M059J (cell line): Measurements from ENCODE around the gene LTB4R. TPM values are rescaled to one million over a fixed set of nuclear protein-coding genes. Genes with fewer than 3 reads are reported as not detected.

Source experiments
- DNase-seq: peaks from one replicate; pipeline ENCODE4 v3.0.0-alpha.2; 2012; ENCODE audit warnings: low read depth
- total RNA-seq: library from RNA; depleted of rRNA; stranded (reverse); fragments of >200 nt; shearing (Covaris generic); gene quantifications from 2 replicates; pipeline ENCODE4 v1.2.3, GENCODE V29; 2014; rRNA removed

LTB4R gene
- total RNA-seq, result 0.98 and 1.9 TPM in 2 replicates

DNA sequence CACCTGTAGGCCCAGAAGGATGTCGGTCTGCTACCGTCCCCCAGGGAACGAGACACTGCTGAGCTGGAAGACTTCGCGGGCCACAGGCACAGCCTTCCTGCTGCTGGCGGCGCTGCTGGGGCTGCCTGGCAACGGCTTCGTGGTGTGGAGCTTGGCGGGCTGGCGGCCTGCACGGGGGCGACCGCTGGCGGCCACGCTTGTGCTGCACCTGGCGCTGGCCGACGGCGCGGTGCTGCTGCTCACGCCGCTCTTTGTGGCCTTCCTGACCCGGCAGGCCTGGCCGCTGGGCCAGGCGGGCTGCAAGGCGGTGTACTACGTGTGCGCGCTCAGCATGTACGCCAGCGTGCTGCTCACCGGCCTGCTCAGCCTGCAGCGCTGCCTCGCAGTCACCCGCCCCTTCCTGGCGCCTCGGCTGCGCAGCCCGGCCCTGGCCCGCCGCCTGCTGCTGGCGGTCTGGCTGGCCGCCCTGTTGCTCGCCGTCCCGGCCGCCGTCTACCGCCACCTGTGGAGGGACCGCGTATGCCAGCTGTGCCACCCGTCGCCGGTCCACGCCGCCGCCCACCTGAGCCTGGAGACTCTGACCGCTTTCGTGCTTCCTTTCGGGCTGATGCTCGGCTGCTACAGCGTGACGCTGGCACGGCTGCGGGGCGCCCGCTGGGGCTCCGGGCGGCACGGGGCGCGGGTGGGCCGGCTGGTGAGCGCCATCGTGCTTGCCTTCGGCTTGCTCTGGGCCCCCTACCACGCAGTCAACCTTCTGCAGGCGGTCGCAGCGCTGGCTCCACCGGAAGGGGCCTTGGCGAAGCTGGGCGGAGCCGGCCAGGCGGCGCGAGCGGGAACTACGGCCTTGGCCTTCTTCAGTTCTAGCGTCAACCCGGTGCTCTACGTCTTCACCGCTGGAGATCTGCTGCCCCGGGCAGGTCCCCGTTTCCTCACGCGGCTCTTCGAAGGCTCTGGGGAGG, at the start of gene LTB4R:
LTB4R (plus strand) TSS at position 857 of the 959 bp plus-strand sequence. CDS start 4,150 bp downstream, outside the sequence.
- no peak for DNase-seq

GRCh38 chr14:24261969-24262327, 49.4 kb upstream of the LTB4R start:
- DNase-seq, result no peak

- no peak for DNase-seq
Measured at GRCh38 chr14:24262821-24263733, 48.2 kb upstream of the LTB4R start, which contains the start of gene TGM1. Gene TGM1 (minus strand): TSS chr14:24263177. CDS start chr14:24262352, 825 bp downstream.

GRCh38 chr14:24263848-24264247, 47.5 kb upstream of the LTB4R start:
- DNase-seq, result no peak

- DNase-seq, result no peak
Measured at GRCh38 chr14:24264298-24264697, 47.0 kb upstream of the LTB4R start.

- no peak for DNase-seq
Measured at GRCh38 chr14:24266344-24267244, 44.7 kb upstream of the LTB4R start.

DNA sequence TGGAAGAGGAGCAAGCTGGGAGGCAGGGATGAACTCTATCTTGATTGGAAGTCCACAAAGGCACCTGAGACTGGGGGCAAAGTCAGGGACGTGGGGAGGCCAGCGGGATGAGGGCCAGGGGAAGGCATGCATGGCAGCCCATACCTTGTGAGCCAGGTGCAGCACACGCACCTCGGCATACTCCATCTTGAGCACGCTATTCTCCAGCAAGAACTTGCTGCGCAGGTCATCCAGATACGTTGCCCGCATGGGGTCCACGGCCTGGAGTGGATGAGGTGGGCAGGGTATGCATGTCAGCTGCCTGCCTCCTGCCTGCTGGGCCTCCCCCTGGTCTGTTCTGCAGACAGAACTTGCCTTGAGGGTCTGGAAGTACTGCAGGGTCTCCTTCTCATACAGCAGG, 43.8 kb upstream of the LTB4R start:
- no peak for DNase-seq

DNA sequence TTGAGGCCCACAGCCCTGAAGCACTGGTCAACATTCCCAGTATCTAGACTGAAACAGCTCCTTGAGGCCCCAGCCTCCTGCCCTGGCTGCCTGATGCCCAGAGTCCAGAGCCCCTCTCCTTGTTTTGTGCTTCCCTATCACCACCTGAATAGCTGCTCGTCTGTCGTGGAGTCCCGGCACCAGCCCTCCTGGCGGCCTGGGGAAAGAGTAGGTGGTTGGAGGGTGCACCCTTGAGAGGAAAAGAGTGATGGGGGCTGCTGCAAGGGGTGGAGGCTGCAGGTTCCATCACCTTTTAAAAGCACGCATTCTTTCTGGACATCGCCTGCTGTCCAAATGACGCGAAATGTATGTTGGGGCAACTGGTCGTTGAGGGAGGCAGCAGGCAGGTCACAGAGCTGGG, 43.1 kb upstream of the LTB4R start:
- DNase-seq, result no peak

GRCh38 chr14:24269368-24269767, 41.9 kb upstream of the LTB4R start:
- no peak for DNase-seq

GRCh38 chr14:24269910-24270536, 41.3 kb upstream of the LTB4R start:
- no peak for DNase-seq

- DNase-seq, result no peak
Measured at GRCh38 chr14:24270537-24271133, 40.7 kb upstream of the LTB4R start.

GRCh38 chr14:24271134-24271833, 40.0 kb upstream of the LTB4R start, which contains the start of gene RABGGTA:
Gene RABGGTA (minus strand): TSS chr14:24271597. CDS start chr14:24271115, 482 bp downstream.
- DNase-seq, result peak; percentile 78

GRCh38 chr14:24271834-24272263, 39.5 kb upstream of the LTB4R start:
- DNase-seq, result no peak

DNA sequence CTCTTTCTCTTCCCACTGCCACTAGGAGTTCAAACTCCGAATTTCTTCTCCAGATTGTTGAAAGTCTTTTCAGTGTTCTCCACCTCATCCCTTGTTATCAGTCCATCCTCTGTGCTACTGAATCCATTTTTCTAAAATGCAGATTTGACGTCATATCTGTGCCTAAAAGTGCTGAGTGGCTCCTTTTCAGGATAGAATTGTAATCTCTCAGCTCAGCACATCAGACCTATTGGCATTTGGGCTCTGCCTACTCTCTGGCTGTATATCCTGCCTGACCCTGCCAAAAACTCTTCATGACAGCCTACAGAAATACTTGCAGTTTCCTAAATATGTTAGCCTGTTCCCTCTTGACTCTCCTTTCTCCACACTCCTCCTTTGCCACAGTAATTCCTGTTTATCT, 38.8 kb upstream of the LTB4R start:
- no peak for DNase-seq

GRCh38 chr14:24273422-24273998, 37.8 kb upstream of the LTB4R start:
- DNase-seq, result no peak

DNA sequence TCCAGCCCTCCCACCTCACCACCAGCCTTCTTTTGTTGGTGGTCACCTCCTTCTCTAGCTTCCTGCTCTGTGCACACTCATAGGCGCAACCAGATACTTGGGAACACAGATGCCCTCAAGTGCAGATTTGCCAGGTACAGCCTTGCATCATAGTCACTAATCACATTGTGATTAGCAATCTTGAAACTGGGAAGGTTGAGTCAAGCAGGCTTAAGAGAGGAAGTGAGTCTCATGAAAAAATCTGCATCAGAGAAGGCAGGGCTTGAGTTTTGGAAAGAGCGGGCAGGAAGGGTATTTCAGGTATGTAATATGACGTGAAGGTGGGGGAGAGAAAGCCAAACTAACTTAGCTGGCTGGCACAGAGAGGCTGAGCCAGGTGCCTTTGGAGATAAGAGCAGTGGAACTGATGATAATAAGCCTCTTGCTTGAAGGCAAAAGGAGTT, 37.2 kb upstream of the LTB4R start:
- DNase-seq, result peak; percentile 26

DNA sequence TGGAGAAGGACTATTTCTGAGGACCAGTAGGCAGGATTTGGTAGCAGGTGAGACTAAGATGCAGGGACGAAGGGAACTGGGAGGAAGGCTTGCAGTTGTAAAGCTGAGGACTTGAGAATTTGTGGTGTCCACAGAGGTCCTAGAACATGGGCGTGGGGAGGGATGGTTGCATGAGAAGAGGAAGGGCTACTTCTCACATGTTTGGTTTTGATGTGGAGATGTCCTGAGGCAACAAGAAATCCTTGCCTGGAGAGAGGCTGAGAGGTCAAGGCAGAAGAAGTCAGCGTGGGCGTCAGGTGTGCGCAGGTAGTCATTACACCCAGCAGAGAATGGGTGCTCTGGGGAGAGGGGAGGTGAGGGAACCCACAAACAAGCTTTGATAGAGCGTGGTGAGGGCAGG, 34.2 kb upstream of the LTB4R start:
- DNase-seq, result no peak

DNA sequence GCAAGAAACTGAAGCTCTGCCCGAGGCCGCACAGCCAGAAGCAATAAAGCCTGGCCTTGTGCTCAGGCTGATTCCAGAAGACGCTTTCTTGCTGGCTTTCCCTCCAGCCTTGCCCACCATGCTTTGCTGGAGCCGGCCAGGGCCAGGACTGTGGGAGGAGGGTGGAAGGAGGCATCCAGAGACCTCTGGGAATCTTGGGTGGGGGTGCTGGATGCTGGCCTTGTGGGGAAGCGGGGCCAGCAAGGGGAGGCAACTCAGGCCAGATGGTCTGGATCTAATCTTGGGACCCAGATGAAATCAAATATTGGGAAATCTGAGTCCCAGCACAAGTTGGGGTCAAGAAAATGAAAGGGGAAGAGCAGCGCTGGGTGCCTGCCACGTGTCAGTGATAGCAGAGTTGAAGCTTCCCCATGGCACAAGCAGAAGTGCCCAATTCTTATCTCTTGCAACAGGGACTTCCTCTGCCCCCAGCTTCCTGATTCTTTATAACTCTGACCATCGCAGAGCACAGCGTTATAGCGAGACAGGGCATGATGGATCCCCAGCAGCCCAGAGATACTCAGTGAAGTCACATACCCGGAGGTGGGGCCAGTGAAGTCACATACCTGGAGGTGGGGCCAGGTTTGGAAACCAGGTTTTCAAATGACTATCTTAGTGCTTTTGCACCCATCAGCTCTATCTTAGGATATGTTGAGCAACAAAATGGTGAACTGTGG, 33.5 kb upstream of the LTB4R start:
- DNase-seq, result no peak
